ENCODE measurements around the gene EDIL3.
"Not testable (repeated sequence)": the region's sequence is repeated elsewhere in the genome, so short reads cannot be mapped to it uniquely, and the experiment has no call there.

The EDIL3 gene

GRCh38 chr5:84322646-84323045, 62.0 kb downstream of the EDIL3 start:
- H3K4me3 ChIP-seq (ENCODE audit: low read length): no peak overlapping the region
- H3K4me2 ChIP-seq (ENCODE audit: low read length): no peak overlapping the region
- H3K4me1 ChIP-seq (ENCODE audit: control insufficient read depth, insufficient read depth, low read length): no peaks in the 10 kb centered on the region
- no peak overlapping the region for H3K9ac ChIP-seq (ENCODE audit: low read depth, low read length)
- H3K36me3 ChIP-seq (ENCODE audit: insufficient read depth, low read length): no peaks in the 10 kb centered on the region
- H3K27me3 ChIP-seq (ENCODE audit: control insufficient read depth, insufficient read depth, low read length): no peaks in the 10 kb centered on the region
- H3K9me3 ChIP-seq (replicated peaks; ENCODE audit: low read length): no peaks in the 10 kb centered on the region

GRCh38 chr5:84317826-84318225, 66.9 kb downstream of the EDIL3 start:
- H3K9ac ChIP-seq (ENCODE audit: low read depth, low read length); H3K36me3 ChIP-seq (ENCODE audit: insufficient read depth, low read length); H3K4me2 ChIP-seq (ENCODE audit: low read length); H3K9me3 ChIP-seq (replicated peaks; ENCODE audit: low read length); H3K4me3 ChIP-seq (ENCODE audit: low read length); H3K27me3 ChIP-seq (ENCODE audit: control insufficient read depth, insufficient read depth, low read length); H3K4me1 ChIP-seq (ENCODE audit: control insufficient read depth, insufficient read depth, low read length): not testable (repeated sequence)

- H3K36me3 ChIP-seq (ENCODE audit: insufficient read depth, low read length); H3K9ac ChIP-seq (ENCODE audit: low read depth, low read length); H3K27me3 ChIP-seq (ENCODE audit: control insufficient read depth, insufficient read depth, low read length); H3K4me2 ChIP-seq (ENCODE audit: low read length); H3K4me1 ChIP-seq (ENCODE audit: control insufficient read depth, insufficient read depth, low read length); H3K9me3 ChIP-seq (replicated peaks; ENCODE audit: low read length); H3K4me3 ChIP-seq (ENCODE audit: low read length): not testable (repeated sequence)
Observed at GRCh38 chr5:84312280-84312679, 72.4 kb downstream of the EDIL3 start.

GRCh38 chr5:84309850-84310249, 74.8 kb downstream of the EDIL3 start:
- H3K9ac ChIP-seq (ENCODE audit: low read depth, low read length); H3K4me1 ChIP-seq (ENCODE audit: control insufficient read depth, insufficient read depth, low read length); H3K36me3 ChIP-seq (ENCODE audit: insufficient read depth, low read length); H3K9me3 ChIP-seq (replicated peaks; ENCODE audit: low read length); H3K4me3 ChIP-seq (ENCODE audit: low read length); H3K4me2 ChIP-seq (ENCODE audit: low read length); H3K27me3 ChIP-seq (ENCODE audit: control insufficient read depth, insufficient read depth, low read length): not testable (repeated sequence)

GRCh38 chr5:84306601-84307000, 78.1 kb downstream of the EDIL3 start:
- no peaks in the 10 kb centered on the region for H3K27me3 ChIP-seq (ENCODE audit: control insufficient read depth, insufficient read depth, low read length)
- H3K9me3 ChIP-seq (replicated peaks; ENCODE audit: low read length): no peaks in the 10 kb centered on the region
- H3K4me3 ChIP-seq (ENCODE audit: low read length): no peak overlapping the region
- H3K36me3 ChIP-seq (ENCODE audit: insufficient read depth, low read length): no peaks in the 10 kb centered on the region
- H3K9ac ChIP-seq (ENCODE audit: low read depth, low read length): no peak overlapping the region
- H3K4me1 ChIP-seq (ENCODE audit: control insufficient read depth, insufficient read depth, low read length): no peaks in the 10 kb centered on the region
- no peak overlapping the region for H3K4me2 ChIP-seq (ENCODE audit: low read length)

- H3K4me1 ChIP-seq (ENCODE audit: control insufficient read depth, insufficient read depth, low read length): no peaks in the 10 kb centered on the region
- H3K36me3 ChIP-seq (ENCODE audit: insufficient read depth, low read length): no peaks in the 10 kb centered on the region
- H3K4me3 ChIP-seq (ENCODE audit: low read length): no peak overlapping the region
- H3K4me2 ChIP-seq (ENCODE audit: low read length): no peak overlapping the region
- no peaks in the 10 kb centered on the region for H3K27me3 ChIP-seq (ENCODE audit: control insufficient read depth, insufficient read depth, low read length)
- no peak overlapping the region for H3K9ac ChIP-seq (ENCODE audit: low read depth, low read length)
- no peaks in the 10 kb centered on the region for H3K9me3 ChIP-seq (replicated peaks; ENCODE audit: low read length)
Observed at GRCh38 chr5:84304599-84304998, 80.1 kb downstream of the EDIL3 start.

GRCh38 chr5:84303315-84303714, 81.4 kb downstream of the EDIL3 start:
- H3K4me2 ChIP-seq (ENCODE audit: low read length): no peak overlapping the region
- H3K9me3 ChIP-seq (replicated peaks; ENCODE audit: low read length): no peaks in the 10 kb centered on the region
- H3K4me3 ChIP-seq (ENCODE audit: low read length): no peak overlapping the region
- H3K4me1 ChIP-seq (ENCODE audit: control insufficient read depth, insufficient read depth, low read length): no peaks in the 10 kb centered on the region
- no peaks in the 10 kb centered on the region for H3K36me3 ChIP-seq (ENCODE audit: insufficient read depth, low read length)
- H3K9ac ChIP-seq (ENCODE audit: low read depth, low read length): no peak overlapping the region
- H3K27me3 ChIP-seq (ENCODE audit: control insufficient read depth, insufficient read depth, low read length): no peaks in the 10 kb centered on the region

- H3K36me3 ChIP-seq (ENCODE audit: insufficient read depth, low read length): no peaks in the 10 kb centered on the region
- H3K9ac ChIP-seq (ENCODE audit: low read depth, low read length): no peak overlapping the region
- no peak overlapping the region for H3K4me2 ChIP-seq (ENCODE audit: low read length)
- no peaks in the 10 kb centered on the region for H3K9me3 ChIP-seq (replicated peaks; ENCODE audit: low read length)
- no peaks in the 10 kb centered on the region for H3K27me3 ChIP-seq (ENCODE audit: control insufficient read depth, insufficient read depth, low read length)
- no peaks in the 10 kb centered on the region for H3K4me1 ChIP-seq (ENCODE audit: control insufficient read depth, insufficient read depth, low read length)
- H3K4me3 ChIP-seq (ENCODE audit: low read length): no peak overlapping the region
Observed at GRCh38 chr5:84301535-84301934, 83.1 kb downstream of the EDIL3 start.

- no peaks in the 10 kb centered on the region for H3K9me3 ChIP-seq (replicated peaks; ENCODE audit: low read length)
- no peak overlapping the region for H3K4me2 ChIP-seq (ENCODE audit: low read length)
- no peaks in the 10 kb centered on the region for H3K27me3 ChIP-seq (ENCODE audit: control insufficient read depth, insufficient read depth, low read length)
- no peak overlapping the region for H3K4me3 ChIP-seq (ENCODE audit: low read length)
- no peaks in the 10 kb centered on the region for H3K4me1 ChIP-seq (ENCODE audit: control insufficient read depth, insufficient read depth, low read length)
- no peak overlapping the region for H3K9ac ChIP-seq (ENCODE audit: low read depth, low read length)
- no peaks in the 10 kb centered on the region for H3K36me3 ChIP-seq (ENCODE audit: insufficient read depth, low read length)
Observed at GRCh38 chr5:84299959-84300358, 84.7 kb downstream of the EDIL3 start.

- no peaks in the 10 kb centered on the region for H3K27me3 ChIP-seq (ENCODE audit: control insufficient read depth, insufficient read depth, low read length)
- no peaks in the 10 kb centered on the region for H3K9me3 ChIP-seq (replicated peaks; ENCODE audit: low read length)
- H3K36me3 ChIP-seq (ENCODE audit: insufficient read depth, low read length): no peaks in the 10 kb centered on the region
- H3K4me3 ChIP-seq (ENCODE audit: low read length): no peak overlapping the region
- no peak overlapping the region for H3K9ac ChIP-seq (ENCODE audit: low read depth, low read length)
- H3K4me1 ChIP-seq (ENCODE audit: control insufficient read depth, insufficient read depth, low read length): no peaks in the 10 kb centered on the region
- H3K4me2 ChIP-seq (ENCODE audit: low read length): no peak overlapping the region
Observed at GRCh38 chr5:84298628-84299027, 86.1 kb downstream of the EDIL3 start.

- not testable (repeated sequence) for H3K9me3 ChIP-seq (replicated peaks; ENCODE audit: low read length); H3K4me1 ChIP-seq (ENCODE audit: control insufficient read depth, insufficient read depth, low read length); H3K36me3 ChIP-seq (ENCODE audit: insufficient read depth, low read length); H3K4me2 ChIP-seq (ENCODE audit: low read length); H3K4me3 ChIP-seq (ENCODE audit: low read length); H3K9ac ChIP-seq (ENCODE audit: low read depth, low read length); H3K27me3 ChIP-seq (ENCODE audit: control insufficient read depth, insufficient read depth, low read length)
Observed at GRCh38 chr5:84297641-84298040, 87.0 kb downstream of the EDIL3 start.

- Histone ChIP-seq H3K9ac (ENCODE audit: low read depth, low read length) (no peak overlapping the region), H3K27me3 (ENCODE audit: control insufficient read depth, insufficient read depth, low read length) (no peaks in the 10 kb centered on the region), H3K9me3 (replicated peaks; ENCODE audit: low read length) (no peaks in the 10 kb centered on the region), H3K4me1 (ENCODE audit: control insufficient read depth, insufficient read depth, low read length) (peaks cover 12% of the 10 kb centered on the region), H3K4me3 (ENCODE audit: low read length) (no peak overlapping the region), H3K36me3 (ENCODE audit: insufficient read depth, low read length) (no peaks in the 10 kb centered on the region), H3K4me2 (ENCODE audit: low read length) (no peak overlapping the region)
Observed at GRCh38 chr5:84292788-84293653, 91.7 kb downstream of the EDIL3 start.

Data from skeletal muscle satellite cell (primary cell).